HCT116 (cell line): Measurements from ENCODE around the gene DOCK1. TPM values are rescaled to one million over a fixed set of nuclear protein-coding genes. Genes with fewer than 3 reads are reported as not detected.

Source experiments
- ATAC-seq: fragments of 200-7000 bp; cut with Tn5 transposase; 2 replicates; pipeline ENCODE4 v1.9.1; 2020; ENCODE audit warnings: mild to moderate bottlenecking, moderate library complexity
- BruUV-seq: library from RNA; stranded (reverse); fragments of 400-500 nt; replicated peaks from 2 replicates; lab custom pipeline; 2021; lab: Mats Ljungman, UMichigan
- CTCF ChIA-PET: fragments of 300-600 bp; sonication (Branson Sonifier 250); formaldehyde crosslinking; loops from one replicate; lab custom pipeline; 2021; ENCODE audit warnings: antibody characterized with exemption; lab: Charles Lee
- POLR2A ChIA-PET: fragments of 300-600, 350-600 bp; sonication (Branson Sonifier 250); formaldehyde crosslinking; loops from one replicate; lab custom pipeline; 2021; ENCODE audit warnings: antibody characterized with exemption; lab: Charles Lee
- RAD21 ChIA-PET, 2 experiments: fragments of 300-600 bp; sonication (Branson Sonifier 250); formaldehyde crosslinking; loops; one replicate each; lab custom pipeline; 2023; ENCODE audit warnings: low total read pairs in 2 of 2; ENCODE audit not compliant: uncharacterized antibody in 2 of 2, unreplicated experiment in 2 of 2, low non-redundant PET in 1 of 2; lab: Charles Lee
- DNase-seq: peaks from one replicate; pipeline ENCODE4 v3.0.0-alpha.2; 2010; ENCODE audit warnings: low read depth, low spot score
- H2AFZ ChIP-seq: fragments of 200-600 bp; shearing (Covaris generic), sonication (generic); 2 replicates; pipeline ENCODE4 v1.6.1; 2017; ENCODE audit warnings: low read depth, mixed run types, mixed read lengths, antibody characterized with exemption, low read length; ENCODE audit not compliant: poor library complexity, severe bottlenecking
- H3K27ac ChIP-seq: 2 replicates; pipeline ENCODE4 v1.5.1; 2012; ENCODE audit warnings: low read depth, low read length
- H3K27me3 ChIP-seq: fragments of 200-600 bp; sonication (generic); 2 replicates; pipeline ENCODE4 v1.6.1; 2016; ENCODE audit warnings: mixed run types, low read length, mixed read lengths; ENCODE audit not compliant: insufficient read depth
- H3K36me3 ChIP-seq, 2 experiments: fragments of 200-500 bp in 1 of 2; fragments of 200-600 bp in 1 of 2; sonication (Bioruptor generic) in 1 of 2; sonication (generic) in 1 of 2; 2 replicates each; pipeline versions ENCODE4 v1.5.1 to v1.6.1; 2014 to 2016; ENCODE audit warnings: low read length in 2 of 2, inconsistent platforms in 1 of 2, mixed read lengths in 1 of 2, mixed run types in 1 of 2; ENCODE audit not compliant: insufficient read depth in 2 of 2, control insufficient read depth in 1 of 2
- H3K4me1 ChIP-seq, 2 experiments: fragments of 200-600 bp in 1 of 2; sonication (generic) in 1 of 2; 2 replicates each; pipeline versions ENCODE4 v1.5.1 to v1.6.1; 2012 to 2017; ENCODE audit warnings: low read length in 2 of 2, inconsistent platforms in 1 of 2, mild to moderate bottlenecking in 1 of 2, mixed read lengths in 1 of 2, mixed run types in 1 of 2, moderate library complexity in 1 of 2; ENCODE audit not compliant: insufficient read depth in 2 of 2, control insufficient read depth in 1 of 2
- H3K4me2 ChIP-seq: fragments of 200-600 bp; sonication (generic); 2 replicates; pipeline ENCODE4 v1.6.1; 2017; ENCODE audit warnings: mixed run types, low read length, mixed read lengths
- H3K4me3 ChIP-seq, 2 experiments: fragments of 200-600 bp in 1 of 2; sonication (generic) in 1 of 2; replicated peaks in 1 of 2; 2 replicates each; pipeline ENCODE4 v1.5.1; 2011 to 2016; ENCODE audit warnings: low read length in 2 of 2, control low read depth in 1 of 2, low read depth in 1 of 2, mild to moderate bottlenecking in 1 of 2, mixed read lengths in 1 of 2, mixed run types in 1 of 2
- H3K79me2 ChIP-seq: fragments of 200-600 bp; sonication (generic); 2 replicates; pipeline ENCODE4 v1.6.1; 2017; ENCODE audit warnings: mild to moderate bottlenecking, mixed run types, low read length, moderate library complexity, mixed read lengths; ENCODE audit not compliant: insufficient read depth
- H3K9ac ChIP-seq: fragments of 200-600 bp; sonication (generic); 2 replicates; pipeline ENCODE4 v1.6.1; 2016; ENCODE audit warnings: low read length, mixed read lengths
- H3K9me2 ChIP-seq: fragments of 200-600 bp; sonication (generic), shearing (Covaris generic); 2 replicates; pipeline ENCODE4 v1.6.1; 2017; ENCODE audit warnings: mixed run types, mild to moderate bottlenecking, moderate library complexity; ENCODE audit not compliant: insufficient read depth
- H3K9me3 ChIP-seq, 2 experiments: fragments of 200-500 bp in 1 of 2; fragments of 200-600 bp in 1 of 2; sonication (Bioruptor generic) in 1 of 2; sonication (generic) in 1 of 2; 2 replicates each; pipeline ENCODE4 v1.6.1; 2014 to 2017; ENCODE audit warnings: low read length in 2 of 2, mixed read lengths in 2 of 2, inconsistent platforms in 1 of 2, low read depth in 1 of 2, mild to moderate bottlenecking in 1 of 2, mixed run types in 1 of 2, moderate library complexity in 1 of 2; ENCODE audit not compliant: control insufficient read depth in 1 of 2, insufficient read depth in 1 of 2
- H4K20me1 ChIP-seq: fragments of 200-600 bp; sonication (generic), shearing (Covaris generic); 2 replicates; pipeline ENCODE4 v1.6.1; 2017; ENCODE audit warnings: mixed run types, mild to moderate bottlenecking, moderate library complexity; ENCODE audit not compliant: insufficient read depth
- CBX3 ChIP-seq: IDR thresholded peaks from 2 replicates; pipeline ENCODE4 v1.6.1; 2012; ENCODE audit warnings: low read depth
- ELF1 ChIP-seq: IDR thresholded peaks from 2 replicates; pipeline ENCODE4 v1.6.1; 2012; ENCODE audit warnings: low read depth, borderline replicate concordance
- POLR2A ChIP-seq: IDR thresholded peaks from 2 replicates; pipeline ENCODE4 v1.7.0; 2011; ENCODE audit warnings: borderline replicate concordance; ENCODE audit not compliant: insufficient read depth, insufficient read length; ENCODE audit errors: extremely low read depth
- YY1 ChIP-seq: IDR thresholded peaks from 2 replicates; pipeline ENCODE4 v1.6.1; 2011; ENCODE audit warnings: low read length, low read depth, moderate library complexity, mild to moderate bottlenecking; ENCODE audit not compliant: insufficient replicate concordance; ENCODE audit errors: extremely low read depth
- intact Hi-C: fragments of 100-400 bp; cut with micrococcal nuclease; formaldehyde crosslinking; loops from 2 replicates; pipeline ENCODE4 v1.10.0; 2022
- total RNA-seq: library from RNA; stranded (reverse); gene quantifications from one replicate; pipeline ENCODE4 v1.2.1, GENCODE V29; 2021; ENCODE audit not compliant: unreplicated experiment
- TF ChIP-seq, protein P1 (sequence below), 3 experiments: fragments of 200-600 bp in 1 of 3; sonication (generic) in 1 of 3; IDR thresholded peaks in 2 of 3; conservative IDR thresholded peaks in 1 of 3; 2 replicates each; pipeline ENCODE4 v1.5.1; 2012 to 2017; ENCODE audit warnings: low read depth in 2 of 3, low read length in 2 of 3, antibody characterized with exemption in 1 of 3, borderline replicate concordance in 1 of 3, control low read depth in 1 of 3, mild to moderate bottlenecking in 1 of 3, mixed read lengths in 1 of 3, mixed run types in 1 of 3, moderate library complexity in 1 of 3; ENCODE audit not compliant: insufficient read depth in 1 of 3
- TF ChIP-seq, protein P2 (sequence below): IDR thresholded peaks from 2 replicates; pipeline ENCODE4 v1.6.1; 2011; ENCODE audit warnings: mild to moderate bottlenecking, low read length, moderate library complexity; ENCODE audit not compliant: insufficient replicate concordance; ENCODE audit errors: extremely low read depth

Gene DOCK1
- total RNA-seq, 1 experiment from 2014 or later: 46.5 TPM

DNA sequence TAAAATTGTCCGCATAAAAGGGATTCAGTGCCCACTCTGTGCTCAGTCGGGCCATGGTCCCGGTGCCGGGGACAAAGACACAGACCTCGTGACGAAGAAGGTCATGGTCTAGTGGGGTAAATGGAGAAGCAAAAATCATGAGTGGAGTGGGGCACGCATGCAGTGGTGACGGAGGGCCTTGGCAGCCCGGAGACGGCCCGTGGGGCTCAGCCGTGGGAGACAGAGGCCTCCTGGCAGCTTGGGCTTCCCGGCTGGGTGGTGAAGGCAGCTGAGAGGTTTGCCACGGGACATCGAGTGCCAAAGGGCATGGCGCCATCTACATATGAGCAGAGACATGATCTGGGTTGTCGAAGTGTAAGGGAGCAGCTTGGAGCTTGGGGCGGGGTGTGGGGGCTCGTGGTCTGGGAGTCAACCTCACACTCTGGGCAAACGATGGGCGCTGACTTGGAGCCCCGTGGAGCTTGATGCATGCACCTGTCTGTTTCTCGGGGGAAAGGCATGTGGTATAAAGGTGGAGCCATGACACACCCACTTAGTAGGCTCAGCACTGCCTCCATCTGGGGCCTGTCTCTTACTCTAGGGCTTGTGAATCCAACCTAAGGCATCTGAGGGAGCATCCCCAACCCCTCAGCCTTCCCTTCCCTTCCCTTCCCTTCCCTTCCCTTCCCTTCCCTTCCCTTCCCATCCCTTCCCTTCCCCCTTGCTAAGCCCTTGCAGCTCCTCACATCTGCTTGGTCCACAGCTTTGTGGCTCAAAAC is 442.2 kb downstream of the DOCK1 start:
- Histone ChIP-seq H4K20me1 (no peaks in the 10 kb centered on the region), H3K79me2 (no peaks in the 10 kb centered on the region), H3K36me3 (no peaks in the 10 kb centered on the region), H3K4me1 (no peaks in the 10 kb centered on the region), H3K9me2 (no peaks in the 10 kb centered on the region), H3K27ac (no peak overlapping the region), H3K4me2 (no peak overlapping the region), H3K4me3 (no peak overlapping the region), H3K27me3 (no peaks in the 10 kb centered on the region), H3K9me3 (no peaks in the 10 kb centered on the region), H3K9ac (no peak overlapping the region)
- POLR2A ChIA-PET: no interaction called here
- RAD21 ChIA-PET: no interaction called here
- no TSS peak for BruUV-seq
- intact Hi-C loops: no loop called here
- CTCF ChIA-PET: no interaction called here
- TF ChIP-seq, protein P1, sequence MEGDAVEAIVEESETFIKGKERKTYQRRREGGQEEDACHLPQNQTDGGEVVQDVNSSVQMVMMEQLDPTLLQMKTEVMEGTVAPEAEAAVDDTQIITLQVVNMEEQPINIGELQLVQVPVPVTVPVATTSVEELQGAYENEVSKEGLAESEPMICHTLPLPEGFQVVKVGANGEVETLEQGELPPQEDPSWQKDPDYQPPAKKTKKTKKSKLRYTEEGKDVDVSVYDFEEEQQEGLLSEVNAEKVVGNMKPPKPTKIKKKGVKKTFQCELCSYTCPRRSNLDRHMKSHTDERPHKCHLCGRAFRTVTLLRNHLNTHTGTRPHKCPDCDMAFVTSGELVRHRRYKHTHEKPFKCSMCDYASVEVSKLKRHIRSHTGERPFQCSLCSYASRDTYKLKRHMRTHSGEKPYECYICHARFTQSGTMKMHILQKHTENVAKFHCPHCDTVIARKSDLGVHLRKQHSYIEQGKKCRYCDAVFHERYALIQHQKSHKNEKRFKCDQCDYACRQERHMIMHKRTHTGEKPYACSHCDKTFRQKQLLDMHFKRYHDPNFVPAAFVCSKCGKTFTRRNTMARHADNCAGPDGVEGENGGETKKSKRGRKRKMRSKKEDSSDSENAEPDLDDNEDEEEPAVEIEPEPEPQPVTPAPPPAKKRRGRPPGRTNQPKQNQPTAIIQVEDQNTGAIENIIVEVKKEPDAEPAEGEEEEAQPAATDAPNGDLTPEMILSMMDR (IDR thresholded peaks at IDR 0.05 in 2 of 3, conservative IDR thresholded peaks at IDR 0.05 in 1 of 3; ENCODE audit: borderline replicate concordance in 1 of 3, insufficient read depth in 1 of 3, low read depth in 2 of 3, low read length in 2 of 3): no peak
- TF ChIP-seq YY1 (no peak), ELF1 (no peak), POLR2A (no peak), CBX3 (no peak)
- TF ChIP-seq, protein P2, sequence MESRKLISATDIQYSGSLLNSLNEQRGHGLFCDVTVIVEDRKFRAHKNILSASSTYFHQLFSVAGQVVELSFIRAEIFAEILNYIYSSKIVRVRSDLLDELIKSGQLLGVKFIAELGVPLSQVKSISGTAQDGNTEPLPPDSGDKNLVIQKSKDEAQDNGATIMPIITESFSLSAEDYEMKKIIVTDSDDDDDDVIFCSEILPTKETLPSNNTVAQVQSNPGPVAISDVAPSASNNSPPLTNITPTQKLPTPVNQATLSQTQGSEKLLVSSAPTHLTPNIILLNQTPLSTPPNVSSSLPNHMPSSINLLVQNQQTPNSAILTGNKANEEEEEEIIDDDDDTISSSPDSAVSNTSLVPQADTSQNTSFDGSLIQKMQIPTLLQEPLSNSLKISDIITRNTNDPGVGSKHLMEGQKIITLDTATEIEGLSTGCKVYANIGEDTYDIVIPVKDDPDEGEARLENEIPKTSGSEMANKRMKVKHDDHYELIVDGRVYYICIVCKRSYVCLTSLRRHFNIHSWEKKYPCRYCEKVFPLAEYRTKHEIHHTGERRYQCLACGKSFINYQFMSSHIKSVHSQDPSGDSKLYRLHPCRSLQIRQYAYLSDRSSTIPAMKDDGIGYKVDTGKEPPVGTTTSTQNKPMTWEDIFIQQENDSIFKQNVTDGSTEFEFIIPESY: no peak
- TF ChIP-seq, all 23 proteins: peak for 0
- DNase-seq (no peak), ATAC-seq (peak; percentile 67)
- no peak overlapping the region for H2AFZ ChIP-seq
